NCI-H187 treated with DMSO at 0.1 percent for 48 hours (cell line): ENCODE data around the gene PROCA1.
"Not testable (repeated sequence)": the region's sequence is repeated elsewhere in the genome, so short reads cannot be mapped to it uniquely, and the experiment has no call there.

Experiments used
- DNase-seq: peaks from one replicate; lab custom pipeline; 2025; lab: John Stamatoyannopoulos, UW

The PROCA1 gene

DNA sequence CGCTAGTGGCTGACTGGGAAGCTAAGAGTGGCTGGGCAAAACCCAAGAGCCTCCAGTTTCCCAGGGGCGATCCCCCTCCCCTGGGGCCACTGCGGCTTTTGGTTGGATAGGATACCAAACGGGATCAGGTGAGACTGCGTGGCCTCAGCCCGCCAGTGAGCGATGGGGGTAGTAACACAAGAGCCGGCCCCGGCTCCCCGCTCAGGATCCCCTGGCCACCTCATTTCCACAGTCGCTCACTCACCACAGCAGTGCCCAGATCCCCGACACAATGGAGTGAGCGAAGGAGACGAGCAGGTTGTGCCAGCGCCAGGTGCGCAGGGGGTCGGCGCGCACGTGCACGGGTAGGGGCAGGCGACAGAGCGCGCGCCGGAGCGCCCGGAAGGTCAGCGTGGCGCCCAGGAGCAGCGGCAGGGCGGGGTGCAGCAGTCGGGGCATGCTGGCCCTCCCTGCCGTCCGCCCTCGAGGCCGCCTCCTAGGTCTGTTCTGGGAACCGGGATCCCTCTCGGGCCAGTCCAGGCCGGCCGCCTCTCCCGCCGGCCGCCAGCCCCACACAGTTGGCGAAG, 14.1 kb upstream of the PROCA1 start:
- DNase-seq, result no peak

DNA sequence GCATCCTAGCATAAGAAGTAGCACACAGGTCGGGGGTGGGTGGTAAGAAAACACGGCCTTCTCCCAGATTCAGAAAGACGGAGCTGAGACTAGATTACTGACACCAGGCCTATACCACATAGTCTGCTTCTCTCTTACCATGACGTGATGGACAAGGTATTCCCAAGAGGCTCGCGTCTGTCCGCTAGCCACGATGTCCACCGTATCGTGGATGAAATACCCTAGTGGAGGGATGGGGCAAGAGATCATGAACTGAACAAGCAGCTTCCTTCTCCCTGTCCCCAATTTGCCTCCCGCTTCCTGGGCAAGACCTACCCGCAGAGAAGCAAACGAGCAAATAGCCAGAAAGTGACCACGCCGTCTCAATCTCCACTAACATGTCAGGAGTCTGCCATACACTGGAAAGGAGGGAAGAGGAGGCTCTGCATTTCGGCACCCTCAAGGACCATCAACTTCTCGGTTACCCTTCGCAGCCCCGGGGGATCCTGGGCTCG, 13.5 kb upstream of the PROCA1 start:
- no peak for DNase-seq

DNA sequence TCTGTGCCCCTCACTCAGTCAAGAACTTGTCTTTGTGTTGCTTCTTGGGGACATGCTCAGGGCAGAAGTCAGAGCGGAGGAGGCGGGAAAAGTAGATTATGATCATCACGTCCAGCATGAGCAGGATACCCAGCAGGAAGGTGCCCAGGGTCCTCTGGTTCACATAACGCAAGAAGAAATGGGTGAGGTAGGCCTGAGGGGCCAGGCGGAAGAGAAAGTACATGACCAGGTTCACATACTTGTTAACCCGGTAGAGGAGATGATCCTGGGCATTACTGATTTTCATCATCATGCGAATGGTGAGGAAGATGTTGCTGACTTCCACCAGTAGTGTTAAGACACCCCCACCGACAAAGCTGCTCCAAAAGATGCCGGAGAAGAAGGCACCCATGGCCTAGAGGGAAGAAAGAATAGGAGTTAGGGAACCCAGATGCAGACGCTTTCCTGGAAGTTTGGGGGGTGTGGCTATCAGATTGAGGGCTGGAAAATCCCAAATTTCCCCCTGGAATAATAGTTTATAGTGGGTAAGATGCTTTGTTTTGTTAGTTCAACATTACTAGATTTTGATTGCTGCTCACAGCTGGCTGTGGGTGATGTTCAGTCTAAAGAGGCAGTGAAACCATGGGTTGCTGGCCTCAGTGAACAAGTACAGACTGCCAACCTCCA, 12.9 kb upstream of the PROCA1 start:
- no peak for DNase-seq

DNA sequence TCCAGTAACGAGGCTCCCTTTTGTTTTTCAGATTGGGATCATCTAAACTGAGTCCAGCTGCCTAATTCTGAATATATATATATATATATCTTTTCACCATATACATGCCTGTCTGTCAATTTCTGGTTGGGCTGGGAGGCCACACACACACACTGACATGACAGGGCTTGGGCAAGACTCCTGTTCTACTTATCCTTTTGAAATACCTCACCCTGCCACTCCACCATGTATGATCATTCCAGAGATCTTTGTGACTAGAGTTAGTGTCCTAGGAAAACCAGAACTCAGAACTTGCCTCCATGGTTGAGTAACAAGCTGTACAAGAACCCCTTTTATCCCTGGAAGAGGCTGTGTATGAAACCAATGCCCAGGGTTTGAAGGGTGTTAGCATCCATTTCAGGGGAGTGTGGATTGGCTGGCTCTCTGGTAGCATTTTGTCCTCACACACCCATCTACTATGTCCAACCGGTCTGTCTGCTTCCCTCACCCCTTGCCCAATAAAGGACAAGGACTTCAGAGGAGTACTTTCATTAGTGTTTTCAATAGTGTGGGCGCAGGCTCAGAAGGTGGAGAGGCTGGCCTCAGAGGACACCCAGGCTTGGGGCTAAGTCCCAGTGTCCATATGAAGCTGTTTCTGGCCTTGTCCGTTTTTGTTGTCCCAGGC, 12.3 kb upstream of the PROCA1 start:
- not testable (repeated sequence) for DNase-seq

DNA sequence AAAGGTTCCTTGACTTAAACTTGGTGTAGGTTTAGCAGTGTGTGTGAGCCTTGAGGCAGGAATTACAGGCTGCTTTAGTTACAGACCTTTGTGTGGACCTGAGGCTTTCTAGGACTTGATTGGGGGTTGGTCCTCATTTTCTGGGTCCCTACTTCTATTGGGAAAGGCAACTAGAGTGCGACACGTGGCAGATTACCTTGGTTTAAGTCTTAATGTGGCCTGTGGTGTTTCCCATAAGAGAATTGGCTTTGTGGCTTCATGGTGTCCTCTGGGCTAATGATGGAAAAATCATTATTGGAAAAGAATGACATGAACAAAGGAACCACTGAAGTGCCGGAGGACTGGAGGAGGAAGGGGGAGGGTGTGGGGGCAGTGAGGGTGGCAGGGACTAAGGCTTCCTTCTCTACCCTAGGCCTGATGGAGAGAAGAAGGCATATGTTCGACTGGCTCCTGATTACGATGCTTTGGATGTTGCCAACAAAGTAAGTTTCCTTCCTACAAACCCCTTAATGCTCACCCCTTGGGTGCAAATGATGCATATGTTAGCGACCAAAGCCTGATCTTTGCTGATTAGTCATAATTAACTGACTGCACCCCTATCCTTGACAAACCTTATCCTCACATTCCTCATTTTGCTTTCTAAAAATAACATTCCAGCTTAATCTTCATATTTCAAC, 11.6 kb upstream of the PROCA1 start:
- DNase-seq, result no peak

DNA sequence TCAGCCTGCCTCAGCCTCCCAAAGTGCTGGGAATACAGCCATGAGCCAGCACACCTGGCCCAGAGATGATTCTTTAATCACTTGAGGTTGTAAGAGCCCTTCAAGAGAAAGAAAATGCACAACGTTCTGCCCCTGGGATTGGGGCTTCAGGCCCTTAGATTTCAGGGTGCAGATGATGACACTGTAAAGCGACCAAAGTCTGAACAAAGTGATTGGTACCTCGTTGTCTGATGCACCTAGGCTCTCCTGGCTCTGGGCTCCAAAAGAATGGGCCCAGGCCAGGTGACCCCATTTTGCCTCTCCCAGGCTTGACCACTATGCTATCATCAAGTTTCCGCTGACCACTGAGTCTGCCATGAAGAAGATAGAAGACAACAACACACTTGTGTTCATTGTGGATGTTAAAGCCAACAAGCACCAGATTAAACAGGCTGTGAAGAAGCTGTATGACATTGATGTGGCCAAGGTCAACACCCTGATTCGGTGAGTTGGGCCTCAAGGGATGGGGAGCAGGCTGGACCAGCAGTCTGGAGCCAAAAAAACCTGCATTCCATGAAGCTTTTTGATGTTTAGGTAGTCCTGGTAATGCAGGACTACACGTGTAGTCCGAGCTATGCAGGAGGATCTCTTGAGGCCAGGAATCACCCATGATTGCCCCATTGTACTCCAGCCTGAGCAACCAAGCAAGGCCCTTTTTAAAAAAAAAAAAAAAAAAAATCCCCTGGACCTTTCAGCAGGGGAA, 10.9 kb upstream of the PROCA1 start:
- DNase-seq, result no peak

DNA sequence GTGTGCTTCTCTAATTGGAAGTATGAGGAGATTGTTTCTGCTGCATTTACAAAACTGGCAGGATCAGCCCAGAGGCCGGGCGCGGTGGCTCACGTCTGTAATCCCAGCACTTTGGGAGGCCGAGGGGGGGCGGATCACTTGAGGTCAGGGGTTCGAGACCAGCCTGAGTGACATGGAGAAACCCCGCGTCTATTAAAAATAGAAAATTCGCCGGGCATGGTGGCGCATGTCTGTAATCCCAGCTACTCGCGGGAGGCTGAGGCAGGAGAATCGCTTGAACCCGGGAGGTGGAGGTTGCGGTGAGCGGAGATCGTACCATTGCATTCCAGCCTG, 9.3 kb upstream of the PROCA1 start:
- not testable (repeated sequence) for DNase-seq

DNA sequence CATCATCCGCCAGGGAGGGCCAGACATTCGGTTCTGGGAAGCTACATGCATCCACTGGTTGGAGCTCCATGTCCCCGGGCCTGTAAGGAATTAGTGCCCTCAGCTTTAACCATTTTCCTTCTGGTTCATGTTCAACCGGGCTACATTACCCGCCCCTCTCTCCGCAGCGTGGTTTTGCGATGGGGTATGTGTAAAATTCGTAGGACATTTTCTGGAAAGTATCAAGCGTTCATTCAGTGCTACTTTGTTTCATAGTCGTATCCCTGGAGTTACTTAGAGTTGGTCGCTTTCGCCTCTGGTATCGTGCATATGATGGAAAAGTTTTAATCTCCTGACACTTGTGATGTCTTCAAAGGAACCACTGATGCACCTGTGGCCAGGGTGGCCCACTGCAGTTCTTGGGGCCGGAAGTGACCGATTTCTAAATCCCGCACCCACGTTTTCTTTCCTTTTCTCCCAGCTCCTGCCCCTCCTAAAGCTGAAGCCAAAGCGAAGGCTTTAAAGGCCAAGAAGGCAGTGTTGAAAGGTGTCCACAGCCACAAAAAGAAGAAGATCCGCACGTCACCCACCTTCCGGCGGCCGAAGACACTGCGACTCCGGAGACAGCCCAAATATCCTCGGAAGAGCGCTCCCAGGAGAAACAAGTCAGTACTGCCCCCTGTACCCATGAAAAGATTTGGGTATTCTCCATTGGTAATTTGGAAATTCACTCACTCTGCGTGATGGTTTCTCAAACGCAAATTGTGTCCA, 8.7 kb upstream of the PROCA1 start:
- DNase-seq, result no peak

DNA sequence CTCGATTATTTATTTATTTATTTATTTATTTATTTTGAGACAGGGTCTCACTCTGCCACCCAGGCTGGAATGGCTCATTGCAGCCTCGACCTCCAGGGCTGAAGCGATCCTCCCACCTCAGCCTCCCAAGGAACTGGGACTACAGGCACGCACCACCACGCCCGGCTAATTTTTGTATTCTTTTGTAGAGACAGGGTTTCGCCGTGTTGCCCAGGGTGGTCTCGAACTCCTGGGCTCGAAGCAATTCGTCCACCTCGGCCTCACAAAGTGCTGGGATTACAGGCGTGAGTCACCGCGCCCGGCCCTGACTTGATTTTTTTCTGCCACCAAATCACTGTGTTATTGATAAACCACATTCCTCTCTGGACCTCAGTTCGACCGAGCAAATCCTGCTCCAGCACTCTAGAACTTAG, 7.3 kb upstream of the PROCA1 start:
- no peak for DNase-seq

DNA sequence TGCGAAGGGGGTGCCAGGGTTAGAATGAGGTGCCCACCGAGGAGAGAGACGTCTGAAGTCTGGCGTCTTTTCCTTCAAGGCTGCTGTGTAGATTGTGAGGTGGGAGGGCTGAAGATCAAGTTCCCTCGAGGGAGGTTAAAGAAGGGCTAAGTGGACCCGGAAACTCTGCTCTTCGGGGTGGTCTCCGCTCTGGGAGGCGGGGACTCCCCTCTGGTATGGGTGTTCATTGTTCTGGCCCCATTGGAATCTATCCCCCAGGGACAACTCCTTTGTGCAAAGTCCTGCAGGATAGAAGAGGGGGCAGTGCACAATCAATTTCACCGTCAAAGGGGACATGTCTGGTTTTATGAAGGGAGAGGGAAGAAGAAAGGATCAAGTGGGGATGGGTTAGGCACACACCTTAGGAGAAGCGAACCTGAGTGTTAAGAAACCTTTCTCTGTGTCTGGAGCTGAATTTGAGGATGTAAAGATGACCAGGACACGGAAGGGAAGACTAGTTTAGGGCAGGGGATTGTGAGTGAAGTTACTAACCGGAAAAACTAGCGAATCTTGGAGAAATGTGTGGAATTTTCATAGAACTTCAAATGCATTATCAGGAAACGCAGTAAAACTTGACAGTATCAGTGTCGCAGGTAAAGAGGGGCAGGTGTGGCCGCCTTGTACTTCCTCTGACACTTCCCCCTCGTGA, 6.8 kb upstream of the PROCA1 start:
- no peak for DNase-seq

DNA sequence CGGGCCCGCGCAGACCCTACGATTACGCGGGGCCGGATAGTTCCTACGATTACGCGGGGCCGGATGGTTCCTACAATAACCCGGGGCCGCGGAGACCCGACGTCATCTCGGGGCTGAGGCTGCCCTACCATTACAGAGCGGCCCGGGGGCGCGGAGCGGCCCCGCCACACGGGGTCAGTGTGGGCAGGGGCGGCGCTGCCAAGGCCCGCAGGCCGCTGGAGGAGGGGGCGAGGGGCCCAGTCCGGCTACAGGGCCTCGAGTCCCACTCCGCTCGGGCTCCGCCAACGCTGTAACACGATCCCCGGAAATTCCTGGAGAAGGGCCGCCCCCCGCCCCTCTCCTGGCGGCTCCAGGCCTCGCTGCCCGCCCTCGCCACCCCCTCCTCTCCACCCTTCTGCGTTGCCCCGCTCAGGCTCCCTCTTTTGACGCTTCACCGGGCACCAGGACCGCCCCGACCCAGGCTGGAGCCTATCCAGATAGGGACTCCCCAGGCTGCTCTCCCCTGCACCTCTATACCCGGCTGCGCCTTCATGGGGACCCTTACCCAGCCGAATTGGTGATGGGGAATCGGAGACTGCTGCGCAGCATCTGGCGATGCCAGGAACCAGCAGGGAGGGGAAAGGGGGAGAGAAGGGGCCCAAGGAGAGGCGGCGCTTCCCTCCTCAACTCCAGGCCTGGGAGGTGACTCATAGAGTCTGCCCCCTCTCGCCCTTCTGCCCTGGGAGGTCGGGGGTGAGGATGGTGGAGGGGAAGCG, 6.1 kb upstream of the PROCA1 start, which contains the start of gene RAB34:
Gene RAB34 (minus strand): TSS at position 291 of the 755 bp plus-strand sequence. CDS start 602 bp downstream, outside the sequence.
- DNase-seq, result no peak

DNA sequence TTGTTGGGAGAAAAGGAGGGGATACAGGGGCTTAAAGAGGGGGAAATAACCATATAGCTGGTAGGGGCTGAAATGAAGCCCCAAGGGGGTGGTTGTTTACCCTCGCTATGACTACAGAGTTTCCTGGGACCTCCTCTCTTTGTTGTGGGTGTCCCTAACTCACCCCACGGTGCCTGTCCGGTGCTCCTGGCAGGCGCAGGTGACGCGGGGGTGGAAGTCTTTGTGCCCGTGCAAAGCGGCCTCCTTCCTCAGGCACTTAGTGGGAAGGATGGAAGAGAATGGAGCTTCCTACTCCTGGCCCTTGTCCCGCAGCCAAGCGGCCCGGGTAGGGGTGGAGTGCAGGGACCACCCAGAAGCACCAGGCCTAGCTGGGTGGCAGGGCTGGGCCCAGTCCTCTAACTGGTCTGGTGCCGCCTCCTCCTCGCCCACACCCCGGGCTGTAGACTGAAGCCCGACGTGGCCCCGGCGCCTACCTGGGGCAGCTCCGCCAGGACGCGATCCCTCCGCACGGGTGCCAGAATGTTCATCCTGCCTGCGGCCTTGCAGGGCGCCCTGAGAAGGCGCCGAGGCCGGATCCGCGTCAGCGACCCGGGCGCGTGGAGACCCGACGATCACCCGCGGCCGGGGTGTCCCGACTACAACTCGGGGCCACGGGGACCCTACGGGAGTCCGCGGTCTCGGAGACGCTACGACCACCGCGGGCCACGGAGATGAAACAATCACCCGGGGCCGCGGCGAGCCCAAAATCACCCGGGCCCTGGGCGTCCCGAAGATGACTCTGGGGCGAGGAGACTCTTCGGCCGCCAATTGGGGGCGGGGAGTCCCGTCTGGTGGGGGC, 5.3 kb upstream of the PROCA1 start:
- no peak for DNase-seq

DNA sequence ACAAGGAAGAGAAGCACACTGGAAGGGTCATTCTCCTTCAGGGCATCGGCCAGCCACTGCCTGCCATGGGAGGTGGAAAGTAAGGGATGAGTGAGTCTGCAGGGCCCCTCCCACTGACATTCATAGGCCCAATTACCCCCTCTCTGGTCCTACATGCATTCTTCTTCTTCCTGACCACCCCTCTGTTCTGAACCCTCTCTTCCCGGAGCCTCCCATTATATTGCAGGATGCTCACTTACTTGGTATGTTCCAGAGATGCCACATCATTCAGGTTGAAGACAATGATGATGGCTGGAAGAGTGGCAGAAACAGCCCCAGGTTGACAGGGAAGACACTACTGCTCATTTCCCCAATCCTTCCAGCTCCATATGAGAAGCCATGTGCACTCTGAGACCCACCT, 3.5 kb upstream of the PROCA1 start:
- no peak for DNase-seq

DNA sequence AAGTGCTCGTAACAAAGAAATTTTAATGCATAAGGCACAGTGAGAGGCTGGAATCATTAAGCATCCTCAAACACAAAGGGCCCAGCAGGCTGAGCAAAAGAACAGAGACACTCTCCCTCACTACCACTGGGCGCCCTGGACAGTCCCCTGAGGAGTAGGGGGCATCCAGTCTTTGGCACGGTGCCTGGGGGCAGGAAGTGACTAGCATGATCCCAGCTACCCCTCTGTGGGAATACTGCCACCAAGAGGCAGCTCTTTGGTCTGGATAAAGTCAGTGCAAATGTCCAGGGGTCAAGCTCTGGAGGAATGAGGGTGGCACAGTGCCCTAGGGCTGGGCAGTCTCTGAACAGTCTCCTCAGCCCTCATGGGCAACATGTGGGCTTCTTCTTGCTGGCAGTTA, 2.6 kb upstream of the PROCA1 start:
- no peak for DNase-seq

DNA sequence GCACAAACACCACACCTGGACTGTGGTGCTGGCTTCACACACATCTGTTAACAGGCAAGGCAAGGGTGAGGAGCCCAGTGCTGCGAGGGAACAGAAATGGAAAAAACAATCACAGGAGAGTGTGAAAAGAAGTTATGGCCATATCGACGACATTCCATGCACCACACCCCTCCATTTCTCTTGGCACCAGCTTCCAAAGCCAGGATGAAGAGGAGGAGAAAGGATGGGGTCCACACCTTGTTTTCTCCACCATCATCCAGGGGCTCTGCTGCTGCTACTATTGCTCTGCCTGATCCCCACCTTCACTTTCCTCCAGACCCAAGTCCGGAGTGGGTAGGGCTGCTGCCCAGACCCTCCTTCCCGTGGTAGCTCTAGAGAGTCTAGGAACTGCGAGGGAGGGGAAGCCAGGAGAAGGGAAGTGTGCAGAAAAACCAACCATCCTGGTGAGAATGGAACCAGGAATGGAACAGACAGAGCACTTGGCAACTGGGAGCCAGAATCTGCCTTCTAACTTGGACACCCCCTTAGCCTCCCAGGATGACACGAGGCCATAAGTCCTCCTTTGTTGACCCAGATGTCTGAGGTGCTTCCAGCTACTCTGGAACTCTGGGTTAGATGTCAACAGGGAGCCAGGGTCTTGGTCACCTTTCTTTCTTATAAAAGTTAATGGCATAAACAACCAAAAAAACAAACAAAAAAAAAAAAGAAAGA, 1.2 kb upstream of the PROCA1 start:
- no peak for DNase-seq

DNA sequence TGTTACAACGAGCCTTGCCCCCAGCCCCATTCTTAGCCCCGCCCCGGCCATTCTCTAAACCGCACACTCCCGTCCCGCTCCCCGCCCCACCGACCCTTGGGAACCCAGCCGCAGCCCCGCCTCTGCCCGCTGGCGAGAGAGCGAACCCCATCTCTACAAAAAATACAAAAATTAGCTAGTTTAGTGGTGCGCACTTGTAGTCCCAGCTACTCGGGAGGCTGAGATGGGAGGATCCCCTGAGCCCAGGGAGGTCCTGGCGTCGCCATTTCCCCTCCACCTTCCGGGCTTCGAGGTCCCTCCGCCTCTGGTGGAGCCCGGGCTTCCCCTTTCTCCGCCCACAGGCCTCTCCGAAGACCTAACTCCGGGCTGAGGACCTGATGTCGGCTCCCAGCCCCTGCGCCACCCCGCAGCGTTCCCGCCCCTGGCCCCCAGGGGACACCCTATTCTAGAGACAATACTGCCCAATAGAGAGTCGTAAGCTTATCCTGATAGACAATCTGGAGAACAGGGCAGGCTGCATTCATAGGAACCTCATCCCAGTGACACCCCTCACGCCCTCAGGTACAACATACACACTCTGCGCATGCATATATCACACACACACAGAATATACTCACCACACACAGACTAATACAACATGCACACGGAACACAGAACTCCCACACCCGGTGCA, 480 bp upstream of the PROCA1 start:
- no peak for DNase-seq

DNA sequence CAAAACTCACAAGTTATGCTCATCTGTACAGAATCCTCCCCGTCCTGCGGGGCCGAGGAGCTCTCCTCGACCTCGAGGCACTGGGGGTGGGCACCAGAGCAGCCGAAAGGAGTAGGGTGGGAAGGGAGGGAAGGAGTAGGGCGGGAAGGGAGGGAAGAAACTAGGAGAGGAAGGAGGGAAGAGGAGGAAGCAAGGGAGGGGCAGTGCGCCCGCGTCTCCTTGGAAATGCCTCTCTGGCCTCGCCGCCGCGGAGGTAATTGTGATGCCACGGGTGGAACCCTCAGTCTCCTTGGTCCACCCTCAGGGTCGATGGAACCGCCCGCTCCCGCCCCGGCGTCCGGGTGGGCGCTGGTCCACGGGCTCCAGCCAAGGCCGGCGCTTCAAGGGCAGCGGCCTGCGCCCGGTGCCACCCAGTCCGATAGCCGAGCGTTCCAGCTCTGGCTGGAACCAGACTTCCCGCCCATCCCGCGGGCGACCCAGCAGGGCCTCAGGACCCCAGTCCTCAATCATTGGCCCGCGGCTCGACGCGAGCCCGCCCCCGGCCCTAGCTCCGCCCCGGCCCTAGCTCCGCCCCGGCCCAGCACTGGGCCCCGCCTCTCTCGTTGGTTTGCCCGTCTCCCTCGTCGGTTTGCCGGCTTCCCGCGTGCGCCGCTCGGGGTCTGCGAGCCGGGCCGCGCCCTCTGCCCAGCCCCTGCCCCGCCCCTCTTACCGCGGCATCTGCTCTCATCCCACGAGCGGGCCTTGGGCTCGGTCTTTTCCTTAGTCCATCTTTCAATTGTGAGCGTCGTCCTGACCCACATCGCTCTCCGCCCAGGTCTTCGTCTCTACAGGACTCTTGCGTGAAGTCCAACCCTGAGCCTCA, 596 bp downstream of the PROCA1 start:
- DNase-seq, result peak; percentile 23
